GM12874 (cell line): Measurements from ENCODE around the gene JUNB.

Experiments used
- CTCF ChIP-seq: IDR thresholded peaks from 2 replicates; pipeline ENCODE4 v1.5.1; 2011; ENCODE audit warnings: low read depth, mild to moderate bottlenecking, control low read depth, low read length, moderate library complexity; ENCODE audit not compliant: insufficient read depth

Gene JUNB

GRCh38 chr19:12754465-12755196 lies 36.7 kb upstream of the JUNB start:
- TF ChIP-seq CTCF: no peak

DNA sequence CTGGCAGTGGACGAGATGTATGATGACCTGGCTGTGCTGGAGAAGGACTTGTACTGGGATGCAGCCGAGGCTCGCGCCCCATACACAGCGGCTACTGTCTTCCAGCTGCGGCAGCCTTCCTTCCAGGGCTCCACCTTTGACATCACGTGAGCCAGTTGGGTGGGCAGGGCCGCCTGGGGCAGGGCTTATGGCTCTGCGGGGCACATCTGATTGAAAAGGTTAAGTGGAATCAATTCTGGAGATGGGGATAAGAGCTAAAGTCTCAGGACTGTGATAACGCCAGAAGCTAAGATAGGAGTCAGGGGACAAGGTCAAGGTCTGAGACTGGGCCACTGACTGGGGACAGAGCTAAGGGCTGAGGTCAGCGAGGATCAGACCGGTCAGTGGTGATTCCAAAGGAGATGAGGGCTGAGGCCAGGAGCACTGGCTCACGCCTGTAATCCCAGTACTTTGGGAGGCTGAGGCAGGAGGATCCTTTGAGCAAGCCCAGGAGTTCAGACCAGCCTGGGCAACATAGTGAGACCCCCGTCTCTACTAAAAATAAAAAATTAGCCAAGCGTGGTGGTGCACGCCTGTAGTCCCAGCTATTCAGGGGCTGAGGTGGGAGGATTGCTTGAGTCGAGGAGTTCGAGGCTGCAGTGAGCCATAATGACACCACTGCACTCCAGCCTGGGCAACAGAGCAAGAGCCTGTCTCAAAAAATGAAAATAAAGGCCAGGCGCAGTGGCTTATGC lies 35.0 kb upstream of the JUNB start:
- no peak for TF ChIP-seq CTCF

GRCh38 chr19:12757544-12758274 lies 33.6 kb upstream of the JUNB start:
- TF ChIP-seq CTCF: peak; percentile 99

GRCh38 chr19:12759686-12760085 lies 31.6 kb upstream of the JUNB start:
- no peak for TF ChIP-seq CTCF

DNA sequence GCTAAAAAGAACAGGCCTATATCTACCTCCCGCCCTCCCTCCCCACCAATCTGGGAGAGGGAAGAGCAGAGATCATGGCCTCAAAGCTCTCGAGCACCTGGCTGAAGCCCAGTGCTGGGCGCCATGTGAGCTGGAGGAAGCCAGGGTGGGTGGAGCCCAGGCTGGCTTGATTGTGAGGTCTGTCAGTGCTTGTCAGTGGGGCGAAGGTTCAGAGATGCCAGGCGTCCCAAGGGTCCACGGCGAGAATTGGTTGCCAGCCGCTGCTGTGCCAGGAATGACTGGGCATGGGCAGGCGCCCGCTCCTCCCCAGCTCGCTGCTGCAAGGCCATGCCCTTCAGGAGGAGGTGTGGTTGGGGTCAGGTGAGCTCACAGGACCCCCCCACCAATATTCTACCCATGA lies 28.2 kb upstream of the JUNB start:
- no peak for TF ChIP-seq CTCF

GRCh38 chr19:12764698-12765097 lies 26.6 kb upstream of the JUNB start:
- no peak for TF ChIP-seq CTCF

DNA sequence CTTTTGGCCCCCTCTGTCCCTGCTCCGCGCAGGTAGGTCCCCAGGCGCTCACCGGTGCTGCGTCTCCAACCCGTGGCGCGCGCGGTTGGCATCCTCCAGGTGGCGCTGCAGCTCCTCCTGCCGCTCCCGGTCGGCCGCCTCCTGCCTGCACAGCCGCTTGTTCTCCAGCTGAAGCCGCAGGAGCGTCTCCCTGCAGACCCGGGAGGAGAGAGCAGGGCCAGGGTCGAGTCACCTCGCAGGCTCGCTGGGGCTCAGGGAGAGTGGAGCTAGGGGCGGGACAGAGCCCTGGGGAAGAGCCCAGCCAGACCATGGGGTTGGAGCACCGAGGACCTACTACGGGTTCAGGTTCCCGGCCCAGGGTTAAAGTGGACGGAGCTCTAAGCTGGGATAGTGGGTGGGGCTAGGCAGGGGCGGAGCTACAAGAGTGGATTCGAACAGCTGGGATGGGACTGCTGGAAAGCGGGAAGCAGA lies 25.2 kb upstream of the JUNB start:
- TF ChIP-seq CTCF: peak; percentile 93
